Smooth muscle cell (in vitro differentiated cells): ENCODE results near the gene KANK4. TPM values are rescaled to one million over a fixed set of nuclear protein-coding genes. Genes with fewer than 3 reads are reported as not detected.

ENCODE experiments used
- DNase-seq: peaks from one replicate; lab custom pipeline; 2025; ENCODE audit not compliant: unreplicated experiment; lab: John Stamatoyannopoulos, UW
- H2AFZ ChIP-seq: fragments of 200-600 bp; sonication (generic); 2 replicates; pipeline ENCODE4 v1.6.0; 2016; ENCODE audit warnings: antibody characterized with exemption, low read depth, mild to moderate bottlenecking
- H3F3A ChIP-seq: fragments of 200-600 bp; sonication (generic); 2 replicates; pipeline ENCODE4 v1.6.0; 2017; ENCODE audit warnings: antibody characterized with exemption, low read depth
- H3K27ac ChIP-seq: fragments of 200-600 bp; sonication (generic); 2 replicates; pipeline ENCODE4 v1.5.1; 2016; ENCODE audit warnings: low read depth, mild to moderate bottlenecking
- H3K27me3 ChIP-seq: fragments of 200-600 bp; sonication (generic); 2 replicates; pipeline ENCODE4 v1.6.1; 2016; ENCODE audit warnings: low read depth, mild to moderate bottlenecking
- H3K36me3 ChIP-seq: fragments of 200-600 bp; sonication (generic); 2 replicates; pipeline ENCODE4 v1.5.1; 2016; ENCODE audit warnings: low read depth
- H3K4me1 ChIP-seq: fragments of 200-600 bp; sonication (generic); 2 replicates; pipeline ENCODE4 v1.5.1; 2016; ENCODE audit warnings: low read depth
- H3K4me2 ChIP-seq: fragments of 200-600 bp; sonication (generic); 2 replicates; pipeline ENCODE4 v1.6.0; 2016; ENCODE audit warnings: mild to moderate bottlenecking
- H3K4me3 ChIP-seq: fragments of 200-600 bp; sonication (generic); 2 replicates; pipeline ENCODE4 v1.5.1; 2016; ENCODE audit warnings: mild to moderate bottlenecking
- H3K79me2 ChIP-seq: fragments of 200-600 bp; sonication (generic); 2 replicates; pipeline ENCODE4 v1.6.0; 2016; ENCODE audit warnings: low read depth, mild to moderate bottlenecking
- H3K9ac ChIP-seq: fragments of 200-600 bp; sonication (generic); 2 replicates; pipeline ENCODE4 v1.6.0; 2016; ENCODE audit warnings: low read depth
- H3K9me3 ChIP-seq: fragments of 200-600 bp; sonication (generic); replicated peaks from 2 replicates; pipeline ENCODE4 v1.5.1; 2016; ENCODE audit warnings: low read depth
- H4K20me1 ChIP-seq: fragments of 200-600 bp; sonication (generic); 2 replicates; pipeline ENCODE4 v1.6.0; 2016; ENCODE audit warnings: low read depth
- CTCF ChIP-seq: fragments of 200-600 bp; sonication (generic); IDR thresholded peaks from 2 replicates; pipeline ENCODE4 v1.5.1; 2017; ENCODE audit warnings: borderline replicate concordance, mild to moderate bottlenecking, antibody characterized with exemption; ENCODE audit not compliant: insufficient read depth, poor library complexity, severe bottlenecking
- WGBS: methylation state at CpG from one replicate; pipeline ENCODE4 v1.1.7; 2016; ENCODE audit warnings: low lambda C conversion rate; 5-methylcytosine and 5-hydroxymethylcytosine counted together
- polyA plus RNA-seq: library from polyadenylated mRNA; unstranded; fragments of >200 nt; fragmentation: Nextera tagmentation; extraction: Ambion mirVana; gene quantifications from 2 replicates; pipeline ENCODE4 v1.2.1, GENCODE V29; 2016
- total RNA-seq: library from RNA; depleted of rRNA; stranded (reverse); fragments of >200 nt; gene quantifications from 2 replicates; pipeline ENCODE4 v1.2.3, GENCODE V29; 2014

KANK4 gene
- total and polyA plus RNA-seq, 2 experiments from 2014 or later = 69.2 to 77.8 TPM

- no peak for TF ChIP-seq CTCF
- H3K9ac ChIP-seq = no peak overlapping the region
- no peaks in the 10 kb centered on the region for H3K9me3 ChIP-seq
- peaks cover 97% of the 10 kb centered on the region for H3K79me2 ChIP-seq
- no peak for DNase-seq
- H3K4me3 ChIP-seq = no peak overlapping the region
- H4K20me1 ChIP-seq = peaks cover 98% of the 10 kb centered on the region
- no peaks in the 10 kb centered on the region for H3F3A ChIP-seq
- no peak overlapping the region for H3K4me2 ChIP-seq
- peaks cover 2% of the 10 kb centered on the region for H3K4me1 ChIP-seq
- no peak overlapping the region for H3K27ac ChIP-seq
- WGBS = 94% methylated on average over 7 of the region's 7 CpGs
- H3K27me3 ChIP-seq = no peaks in the 10 kb centered on the region
- no peak overlapping the region for H2AFZ ChIP-seq
- no peaks in the 10 kb centered on the region for H3K36me3 ChIP-seq
Observed at GRCh38 chr1:62304975-62305374, 14.3 kb downstream of the KANK4 start.

- Histone ChIP-seq H3K4me2 (no peak overlapping the region), H3K36me3 (no peaks in the 10 kb centered on the region), H3K9me3 (no peaks in the 10 kb centered on the region), H3K27me3 (no peaks in the 10 kb centered on the region), H2AFZ (no peak overlapping the region), H3K79me2 (peaks cover 97% of the 10 kb centered on the region), H3K9ac (no peak overlapping the region), H3K4me3 (no peak overlapping the region), H3K4me1 (peaks cover 7% of the 10 kb centered on the region), H3F3A (no peaks in the 10 kb centered on the region), H4K20me1 (peaks cover 98% of the 10 kb centered on the region), H3K27ac (no peak overlapping the region)
- TF ChIP-seq CTCF = no peak
- WGBS = 90% methylated on average over 7 of the region's 7 CpGs
- DNase-seq = no peak
Observed at GRCh38 chr1:62304515-62304914, 14.7 kb downstream of the KANK4 start.

- Histone ChIP-seq H3K79me2 (peaks cover 96% of the 10 kb centered on the region), H3K9me3 (no peaks in the 10 kb centered on the region)
Observed at GRCh38 chr1:62301726-62302390, 17.4 kb downstream of the KANK4 start.

More at GRCh38 chr1:62301726-62302390, 17.4 kb downstream of the KANK4 start:
- WGBS = 77% methylated on average over 8 of the region's 8 CpGs
- Histone ChIP-seq H3K4me2 (no peak overlapping the region), H3K36me3 (no peaks in the 10 kb centered on the region), H3K9ac (no peak overlapping the region), H2AFZ (no peak overlapping the region), H3K27ac (no peak overlapping the region), H3F3A (no peaks in the 10 kb centered on the region), H3K4me1 (peaks cover 9% of the 10 kb centered on the region), H4K20me1 (peaks cover 98% of the 10 kb centered on the region), H3K27me3 (no peaks in the 10 kb centered on the region), H3K4me3 (no peak overlapping the region)
- no peak for TF ChIP-seq CTCF
- DNase-seq = no peak
